H1 (cell line): ENCODE results near the gene CTDNEP1. TPM values are rescaled to one million over a fixed set of nuclear protein-coding genes. Genes with fewer than 3 reads are reported as not detected.

Experiments
- BACH1 ChIP-seq: IDR thresholded peaks from 2 replicates; pipeline ENCODE4 v1.6.1; 2012; ENCODE audit warnings: low read length, improper control_type of control experiment
- CBX5 ChIP-seq: fragments of 300-800, 300-1000 bp; sonication (generic); IDR thresholded peaks from 2 replicates; pipeline ENCODE4 v1.7.1; 2016; ENCODE audit warnings: antibody characterized with exemption, low read length, low read depth
- CEBPB ChIP-seq: IDR thresholded peaks from 2 replicates; pipeline ENCODE4 v1.6.1; 2012; ENCODE audit warnings: low read depth, low read length
- CHD2 ChIP-seq: IDR thresholded peaks from 2 replicates; pipeline ENCODE4 v1.6.1; 2012; ENCODE audit warnings: low read length, improper control_type of control experiment
- CTBP2 ChIP-seq: IDR thresholded peaks from 2 replicates; pipeline ENCODE4 v1.7.0; 2011; ENCODE audit warnings: borderline replicate concordance, mild to moderate bottlenecking, moderate library complexity, mixed read lengths, low read length; ENCODE audit not compliant: insufficient read depth, insufficient read length
- CTCF ChIP-seq, 3 experiments: IDR thresholded peaks; 1 replicate in 2 of 3; 2 replicates in 1 of 3; pipeline versions ENCODE4 v1.5.1 to v1.6.1; 2011; ENCODE audit warnings: low read length in 3 of 3, mild to moderate bottlenecking in 3 of 3, inconsistent platforms in 2 of 3, low read depth in 1 of 3, moderate library complexity in 1 of 3; ENCODE audit not compliant: insufficient read depth in 1 of 3; ENCODE audit errors: control extremely low read depth in 1 of 3
- E2F6 ChIP-seq: IDR thresholded peaks from 2 replicates; pipeline ENCODE4 v1.6.1; 2012; ENCODE audit warnings: inconsistent platforms
- GTF2F1 ChIP-seq: IDR thresholded peaks from 2 replicates; pipeline ENCODE4 v1.6.1; 2012; ENCODE audit warnings: low read depth, low read length, improper control_type of control experiment, borderline replicate concordance
- HDAC2 ChIP-seq, 2 experiments: fragments of 300-600 bp in 1 of 2; sonication (generic) in 1 of 2; IDR thresholded peaks; 2 replicates each; pipeline ENCODE4 v1.6.1; 2011 to 2012; ENCODE audit warnings: low read depth in 2 of 2, low read length in 2 of 2, mild to moderate bottlenecking in 2 of 2, moderate library complexity in 2 of 2, borderline replicate concordance in 1 of 2, inconsistent platforms in 1 of 2
- POU5F1 ChIP-seq: IDR thresholded peaks from 2 replicates; pipeline ENCODE4 v1.6.1; 2011; ENCODE audit warnings: low read depth, mild to moderate bottlenecking, low read length, moderate library complexity
- RNF2 ChIP-seq: fragments of 200-900, 300-1000 bp; sonication (generic); IDR thresholded peaks from 2 replicates; pipeline ENCODE4 v1.7.1; 2016; ENCODE audit warnings: borderline replicate concordance, low read depth, mild to moderate bottlenecking, antibody characterized with exemption, low read length; ENCODE audit not compliant: poor library complexity, severe bottlenecking; ENCODE audit errors: missing control alignments
- RXRA ChIP-seq: IDR thresholded peaks from 2 replicates; pipeline ENCODE4 v1.6.1; 2011; ENCODE audit warnings: low read depth, mild to moderate bottlenecking, low read length, moderate library complexity; ENCODE audit not compliant: insufficient read depth
- SAP30 ChIP-seq: fragments of 300-600 bp; sonication (generic); IDR thresholded peaks from 2 replicates; pipeline ENCODE4 v1.7.1; 2012; ENCODE audit warnings: low read length, moderate library complexity, mild to moderate bottlenecking, inconsistent platforms; ENCODE audit not compliant: insufficient read depth, insufficient replicate concordance
- SP2 ChIP-seq: IDR thresholded peaks from 2 replicates; pipeline ENCODE4 v1.6.1; 2012; ENCODE audit warnings: mild to moderate bottlenecking, low read length, inconsistent platforms
- TAF7 ChIP-seq: optimal IDR thresholded peaks from 2 replicates; pipeline ENCODE3; 2011; ENCODE audit warnings: low read depth, mild to moderate bottlenecking, inconsistent platforms, low read length, moderate library complexity, borderline replicate concordance
- TCF12 ChIP-seq: IDR thresholded peaks from 2 replicates; pipeline ENCODE4 v1.6.1; 2011; ENCODE audit warnings: low read depth, mild to moderate bottlenecking, low read length
- TEAD4 ChIP-seq: IDR thresholded peaks from 2 replicates; pipeline ENCODE4 v1.6.1; 2012; ENCODE audit warnings: low read depth, low read length, inconsistent platforms, mixed read lengths
- ZNF274 ChIP-seq: IDR thresholded peaks from 2 replicates; pipeline ENCODE4 v1.7.0; 2012; ENCODE audit warnings: low read length, borderline replicate concordance; ENCODE audit errors: extremely low read depth
- polyA plus RNA-seq, 7 experiments: library from polyadenylated mRNA; depleted of rRNA in 3 of 7; stranded (reverse) in 5 of 7; unstranded in 2 of 7; fragments of >200 nt in 5 of 7; fragments of 200-250 nt in 2 of 7; gene quantifications; 1 replicate in 5 of 7; 2 replicates in 1 of 7; 4 replicates in 1 of 7; pipeline versions ENCODE4 v1.2.1 to v1.2.3, GENCODE V29; 2011 to 2013; ENCODE audit warnings: missing spikeins in 2 of 7, mixed read lengths in 2 of 7
- total RNA-seq: library from RNA; stranded (reverse); fragmentation: NEBNext Ultra II Directional; extraction: Animal tissue kit (Norgen Biotek cat#: 25700); gene quantifications from 2 replicates; pipeline ENCODE4 v1.2.1, GENCODE V29; 2021

CTDNEP1 gene
- total and polyA plus RNA-seq, 2 of the 8 experiments (the other 6 are each of a cell fraction or from before 2014, with no cell fraction given) = 114 to 123 TPM

- TF ChIP-seq RNF2 = no peak
- no peak for TF ChIP-seq RXRA
- TF ChIP-seq TAF7 = no peak
- TF ChIP-seq CEBPB = no peak
- no peak for TF ChIP-seq TCF12
- no peak for TF ChIP-seq SP2
- TF ChIP-seq TEAD4 = no peak
- TF ChIP-seq CBX5 = no peak
- TF ChIP-seq HDAC2 (IDR thresholded peaks at IDR 0.05; ENCODE audit: borderline replicate concordance in 1 of 2, low read depth in 2 of 2, low read length in 2 of 2) = no peak
- TF ChIP-seq CTBP2 = no peak
- no peak for TF ChIP-seq GTF2F1
- no peak for TF ChIP-seq BACH1
- TF ChIP-seq CHD2 = no peak
- no peak for TF ChIP-seq ZNF274
- no peak for TF ChIP-seq E2F6
- peak; percentile 53 to 78 (median 77) for TF ChIP-seq CTCF (IDR thresholded peaks at IDR 0.05; ENCODE audit: control extremely low read depth in 1 of 3, insufficient read depth in 1 of 3, low read depth in 1 of 3, low read length in 3 of 3)
- no peak for TF ChIP-seq SAP30
- no peak for TF ChIP-seq POU5F1
These were observed 30.8 kb downstream of the CTDNEP1 start (continued) for GRCh38 chr17:7220593-7221277.
